Choroid plexus epithelial cell (primary cell): ENCODE results near the gene TUT4.

ENCODE experiments used
- DNase-seq: peaks from one replicate; pipeline ENCODE4 v3.0.0-alpha.2; 2010; ENCODE audit warnings: low read depth
- H3K4me3 ChIP-seq: 2 replicates; pipeline ENCODE4 v1.5.1; 2011; ENCODE audit warnings: low read depth, mild to moderate bottlenecking, control low read depth, low read length, moderate library complexity
- TF ChIP-seq, protein P1 (sequence below): conservative IDR thresholded peaks from 2 replicates; pipeline ENCODE4 v1.5.1; 2011; ENCODE audit warnings: low read depth, mild to moderate bottlenecking, control low read depth, inconsistent platforms, low read length, moderate library complexity

The TUT4 gene

DNA sequence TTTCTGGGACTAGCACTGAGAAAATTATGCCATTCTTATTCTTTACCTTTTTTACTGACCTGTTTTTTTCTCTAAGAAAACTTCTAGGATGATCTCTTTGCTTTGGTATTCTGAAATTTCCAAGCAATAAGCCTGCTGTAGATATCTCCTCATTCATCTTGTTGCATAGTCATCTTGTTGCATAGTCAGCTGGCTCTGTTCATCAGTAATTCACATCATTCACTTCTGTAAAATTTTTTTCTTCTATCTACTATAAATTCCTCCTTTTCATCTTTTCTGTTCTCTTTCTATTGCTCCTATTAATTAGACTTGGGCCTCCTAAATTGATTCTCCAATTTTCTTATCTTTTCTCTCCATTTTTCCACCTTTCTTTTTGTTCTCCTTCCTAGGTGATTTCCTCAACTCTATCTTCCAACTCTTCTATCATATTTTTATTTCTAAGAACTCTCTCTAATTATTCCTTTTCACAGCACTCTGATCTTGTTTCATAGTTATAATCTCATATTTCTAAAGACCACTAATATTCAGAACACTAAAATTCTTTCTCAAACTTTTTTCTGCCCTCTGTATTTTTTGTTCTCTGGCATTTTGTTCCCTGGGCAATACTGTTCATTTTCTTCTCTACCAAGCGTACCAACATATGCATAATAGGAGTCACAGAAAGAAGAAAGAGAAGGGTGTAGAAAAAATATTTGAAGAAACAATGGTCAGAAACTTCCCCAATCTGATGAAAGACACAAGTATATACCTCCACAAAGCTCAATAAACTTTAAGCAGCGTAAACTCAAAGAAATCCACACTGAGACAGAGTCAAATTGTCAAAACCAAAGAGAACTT is 17.7 kb downstream of the TUT4 start:
- peak; percentile 29 for DNase-seq
- H3K4me3 ChIP-seq, result no peak overlapping the region
- TF ChIP-seq, protein P1, sequence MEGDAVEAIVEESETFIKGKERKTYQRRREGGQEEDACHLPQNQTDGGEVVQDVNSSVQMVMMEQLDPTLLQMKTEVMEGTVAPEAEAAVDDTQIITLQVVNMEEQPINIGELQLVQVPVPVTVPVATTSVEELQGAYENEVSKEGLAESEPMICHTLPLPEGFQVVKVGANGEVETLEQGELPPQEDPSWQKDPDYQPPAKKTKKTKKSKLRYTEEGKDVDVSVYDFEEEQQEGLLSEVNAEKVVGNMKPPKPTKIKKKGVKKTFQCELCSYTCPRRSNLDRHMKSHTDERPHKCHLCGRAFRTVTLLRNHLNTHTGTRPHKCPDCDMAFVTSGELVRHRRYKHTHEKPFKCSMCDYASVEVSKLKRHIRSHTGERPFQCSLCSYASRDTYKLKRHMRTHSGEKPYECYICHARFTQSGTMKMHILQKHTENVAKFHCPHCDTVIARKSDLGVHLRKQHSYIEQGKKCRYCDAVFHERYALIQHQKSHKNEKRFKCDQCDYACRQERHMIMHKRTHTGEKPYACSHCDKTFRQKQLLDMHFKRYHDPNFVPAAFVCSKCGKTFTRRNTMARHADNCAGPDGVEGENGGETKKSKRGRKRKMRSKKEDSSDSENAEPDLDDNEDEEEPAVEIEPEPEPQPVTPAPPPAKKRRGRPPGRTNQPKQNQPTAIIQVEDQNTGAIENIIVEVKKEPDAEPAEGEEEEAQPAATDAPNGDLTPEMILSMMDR, result no peak

DNA sequence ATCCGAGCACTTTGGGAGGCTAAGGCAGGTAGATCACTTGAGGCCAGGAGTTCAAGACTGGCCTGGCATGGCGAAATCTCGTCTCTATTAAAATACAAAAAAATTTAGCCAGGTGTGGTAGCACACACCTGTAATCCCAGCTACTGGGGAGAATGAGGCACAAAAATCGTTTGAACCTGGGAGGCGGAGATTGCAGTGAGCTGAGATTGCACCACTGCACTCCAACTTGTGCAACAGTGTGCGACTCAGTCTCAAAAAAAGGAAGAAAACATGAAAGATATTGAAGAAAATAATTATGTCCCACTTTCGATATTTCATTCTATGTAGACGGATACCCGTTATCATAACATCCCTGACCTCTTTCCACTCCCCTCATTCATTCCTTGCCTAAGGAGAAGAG is 19.2 kb downstream of the TUT4 start:
- TF ChIP-seq, protein P1, result no peak
- no peak overlapping the region for H3K4me3 ChIP-seq
- DNase-seq, result no peak

DNA sequence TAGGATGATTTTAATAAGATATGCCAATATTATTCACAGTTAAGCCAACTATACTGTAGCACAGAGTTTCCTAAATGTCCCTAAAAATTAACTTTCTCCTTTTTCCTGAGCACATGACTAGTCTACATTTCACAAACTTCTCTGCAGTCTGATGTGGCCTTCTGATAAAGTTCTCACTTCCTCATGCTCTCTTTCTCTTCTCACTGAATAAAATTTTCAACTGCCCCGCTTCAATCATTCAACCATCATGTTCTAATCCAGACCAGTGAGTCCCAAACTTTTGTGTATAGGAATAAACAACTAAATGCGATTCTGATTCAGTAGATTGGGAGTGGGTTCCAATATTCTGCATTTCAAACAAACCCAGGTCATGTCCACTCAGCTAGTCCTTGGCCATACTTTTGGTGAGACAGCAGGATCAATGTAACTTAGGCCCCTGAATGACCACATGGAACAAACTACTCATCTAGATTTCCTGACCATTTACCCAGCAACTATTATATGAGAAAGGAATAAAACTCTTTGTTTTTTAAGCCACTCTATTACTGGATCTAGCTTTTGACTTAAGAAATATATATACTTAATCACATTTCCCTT is 20.1 kb downstream of the TUT4 start:
- TF ChIP-seq, protein P1, result no peak
- no peak overlapping the region for H3K4me3 ChIP-seq
- DNase-seq, result no peak

DNA sequence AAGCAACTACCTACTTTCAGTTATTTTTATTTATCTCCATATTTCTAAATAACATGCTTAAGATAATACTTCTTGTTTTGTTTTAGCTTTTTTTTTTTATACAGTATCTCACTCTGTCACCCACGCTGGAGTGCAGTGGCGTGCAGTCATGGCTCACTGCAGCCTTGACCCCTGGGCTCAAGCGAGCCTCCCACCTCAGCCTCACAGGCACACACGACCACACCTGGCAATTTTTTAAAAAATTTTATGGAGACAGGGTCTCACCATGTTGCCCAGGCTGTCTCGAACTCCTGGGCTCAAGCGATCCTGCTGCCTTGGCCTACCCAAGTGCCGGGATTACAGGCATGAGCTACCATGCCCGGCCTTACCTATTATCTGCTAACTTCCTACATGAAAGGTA is 20.6 kb downstream of the TUT4 start:
- DNase-seq, result no peak
- TF ChIP-seq, protein P1, result no peak
- no peak overlapping the region for H3K4me3 ChIP-seq

DNA sequence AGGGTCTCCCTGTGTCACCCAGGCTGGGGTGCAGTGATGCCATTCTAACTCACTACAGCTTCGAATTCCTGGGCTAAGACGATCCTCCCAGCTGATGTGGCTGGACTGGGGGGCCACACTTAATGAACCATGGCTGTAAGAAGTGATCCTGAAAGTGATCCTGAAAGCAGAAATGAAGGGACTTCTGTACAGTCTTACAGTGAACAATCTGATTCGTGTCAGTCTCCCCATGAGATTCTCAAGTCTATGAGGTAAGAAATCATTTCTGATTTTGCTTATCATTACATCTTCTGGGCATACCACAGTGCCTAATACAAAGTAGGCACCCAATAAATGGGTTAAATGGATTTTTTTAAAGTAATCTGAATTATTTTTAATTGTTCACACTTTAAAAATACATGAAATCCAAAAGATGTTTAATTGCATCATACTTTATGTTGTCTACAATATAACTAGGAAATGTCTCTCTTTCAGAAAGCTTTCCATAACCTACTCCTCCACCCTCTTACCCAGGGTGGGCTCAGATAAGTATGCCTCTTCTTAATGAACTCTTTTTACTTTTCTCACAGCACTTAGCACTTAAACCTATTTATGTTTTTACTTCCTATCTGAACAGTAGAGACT is 21.5 kb downstream of the TUT4 start:
- DNase-seq, result no peak
- no peak overlapping the region for H3K4me3 ChIP-seq
- TF ChIP-seq, protein P1, result no peak

DNA sequence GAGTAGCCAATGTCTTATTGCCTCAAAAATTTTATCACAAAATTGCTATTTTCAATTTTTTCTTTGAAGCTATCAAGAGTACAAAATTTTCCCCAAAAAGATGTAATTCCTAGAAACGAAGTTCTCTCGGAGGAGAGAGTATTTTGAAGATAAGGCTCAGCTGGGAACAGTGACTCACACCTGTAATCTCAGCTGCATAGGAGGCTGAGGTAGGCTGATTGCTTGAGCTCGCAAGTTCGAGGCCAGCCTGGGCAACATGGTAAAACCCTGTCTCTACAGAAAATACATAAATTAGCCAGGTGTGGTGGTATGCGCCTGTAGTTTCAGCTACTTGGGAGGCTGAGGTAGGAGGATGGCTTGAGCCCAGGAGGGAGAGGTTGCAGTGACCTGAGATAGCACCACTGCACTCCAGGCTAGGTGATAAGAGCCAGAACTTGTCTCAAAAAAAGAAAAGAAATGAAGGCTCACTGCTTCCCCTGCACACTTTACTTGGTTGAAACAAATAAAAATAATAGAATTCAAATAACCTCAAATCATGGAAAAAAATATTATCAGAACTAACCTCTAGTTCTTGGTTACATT is 22.2 kb downstream of the TUT4 start:
- no peak for DNase-seq
- TF ChIP-seq, protein P1, result no peak
- no peak overlapping the region for H3K4me3 ChIP-seq
